Hematopoietic multipotent progenitor cell treated with erythropoietin and hydrocortisone succinate and interleukin-3 and kit ligand, for 15 days (in vitro differentiated cells): ENCODE results near the gene PROX2.

Experiments used
- DNase-seq: peaks from one replicate; pipeline ENCODE4 v3.0.0-alpha.2; 2015; ENCODE audit warnings: low spot score

The PROX2 gene

DNA sequence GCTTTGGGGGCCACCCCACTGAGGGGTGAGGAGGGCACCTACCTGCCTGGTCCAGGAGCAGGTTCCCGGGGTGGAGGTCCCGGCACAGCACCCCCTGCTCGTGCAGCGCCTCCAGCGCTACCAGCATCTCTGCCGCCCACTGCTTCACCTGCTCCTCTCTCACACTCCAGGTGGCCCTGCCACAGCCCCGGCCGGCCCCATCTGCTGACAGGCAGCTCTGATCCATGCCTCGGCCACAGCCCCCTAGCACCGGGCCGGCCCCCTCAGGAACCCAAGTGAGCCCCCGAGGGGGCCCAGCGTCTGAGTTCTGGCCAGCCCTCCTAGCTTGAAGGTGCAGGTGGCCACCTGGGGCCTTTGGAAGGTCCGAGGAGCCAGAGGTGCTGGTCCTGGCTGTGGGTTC, 33.6 kb upstream of the PROX2 start:
- DNase-seq: no peak

- no peak for DNase-seq
Observed at GRCh38 chr14:74908861-74909341, 33.0 kb upstream of the PROX2 start.

DNA sequence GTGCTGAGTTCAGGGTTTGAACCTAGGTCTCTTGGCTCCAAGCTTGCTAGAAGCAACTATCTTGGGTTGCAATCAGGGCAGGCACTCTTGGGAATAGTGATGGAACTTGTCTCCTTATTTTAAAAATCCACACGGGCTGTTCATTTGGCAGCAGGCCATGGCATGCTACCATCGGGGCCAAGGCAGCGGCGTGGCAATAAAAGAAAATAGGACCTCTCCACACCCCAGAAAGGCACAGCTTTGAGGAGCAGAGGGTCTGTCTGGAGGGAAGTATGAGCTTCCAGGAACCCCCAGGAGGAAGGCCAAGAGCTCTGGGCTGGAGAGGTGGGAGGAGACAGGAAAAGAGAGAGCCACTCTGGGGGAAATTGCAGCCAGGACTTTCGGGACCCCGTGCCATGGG, 31.8 kb upstream of the PROX2 start:
- no peak for DNase-seq

GRCh38 chr14:74906925-74907521, 31.1 kb upstream of the PROX2 start:
- no peak for DNase-seq

GRCh38 chr14:74905595-74906142, 29.7 kb upstream of the PROX2 start:
- DNase-seq: peak; percentile 79

- DNase-seq: no peak
Observed at GRCh38 chr14:74904635-74905503, 28.9 kb upstream of the PROX2 start.

- no peak for DNase-seq
Observed at GRCh38 chr14:74902941-74903705, 27.2 kb upstream of the PROX2 start.

DNA sequence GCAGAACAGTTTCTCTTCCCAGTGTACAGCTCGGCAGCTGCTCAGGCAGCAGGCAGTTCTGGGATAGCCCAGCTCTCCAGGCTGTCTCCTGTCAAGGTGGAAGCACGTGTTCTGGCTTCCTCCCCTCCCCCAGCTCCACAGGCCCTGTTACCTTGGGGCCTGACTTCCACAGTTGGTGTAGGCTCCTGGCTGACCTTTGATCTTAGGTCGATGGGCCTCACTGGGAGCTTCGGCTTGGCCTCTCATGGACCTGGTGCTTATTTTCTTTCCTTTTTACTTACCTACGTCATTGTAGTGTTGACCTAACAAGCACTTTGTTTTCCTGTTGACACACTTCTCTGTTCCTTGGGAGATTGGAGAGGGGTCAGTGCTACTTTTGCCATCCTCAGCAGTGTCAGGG, 22.7 kb upstream of the PROX2 start:
- DNase-seq: no peak

GRCh38 chr14:74898083-74898482, 22.1 kb upstream of the PROX2 start:
- no peak for DNase-seq

- no peak for DNase-seq
Observed at GRCh38 chr14:74897642-74898041, 21.7 kb upstream of the PROX2 start.

DNA sequence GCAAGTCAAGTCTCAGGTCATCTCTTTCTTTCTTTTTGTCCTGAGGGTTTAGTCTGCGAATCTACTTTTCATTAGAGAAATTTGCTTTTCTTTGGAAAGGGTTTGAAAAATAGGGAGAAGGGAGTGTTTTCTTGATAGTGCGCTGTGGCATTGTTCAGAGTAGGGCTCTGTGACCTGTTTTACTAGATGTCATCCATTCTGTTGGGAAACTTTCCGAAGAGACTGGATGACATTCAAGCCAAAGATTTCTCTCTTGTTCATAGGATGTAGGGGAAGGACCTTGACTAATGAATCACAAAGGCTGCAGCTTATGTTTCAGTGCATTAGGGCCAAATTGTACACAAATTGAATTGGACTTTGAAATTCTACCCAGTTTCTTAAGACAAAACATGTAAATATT, 20.5 kb upstream of the PROX2 start:
- no peak for DNase-seq

DNA sequence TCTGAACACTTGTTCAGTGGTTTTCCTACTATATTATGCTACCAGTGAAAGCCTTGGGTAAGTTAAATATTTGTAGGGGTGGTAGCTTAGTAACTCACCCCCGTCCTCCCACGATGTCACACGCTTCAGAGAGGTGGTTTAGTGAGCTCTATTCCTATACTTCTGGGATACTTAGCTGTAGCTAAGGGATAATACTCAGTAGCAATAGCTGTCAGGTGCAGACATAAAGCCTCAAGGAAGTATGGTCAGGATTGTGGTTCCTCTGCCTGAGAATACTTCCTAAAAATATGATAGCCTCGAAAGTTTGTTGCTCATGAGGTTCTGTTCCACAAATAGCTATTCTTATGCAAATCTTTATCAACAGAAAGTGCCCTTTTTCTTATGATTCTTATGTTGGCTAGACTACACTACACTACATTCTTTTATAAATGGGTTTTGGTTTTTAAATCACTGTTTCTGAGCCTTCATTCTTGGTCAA, 17.7 kb upstream of the PROX2 start:
- no peak for DNase-seq

DNA sequence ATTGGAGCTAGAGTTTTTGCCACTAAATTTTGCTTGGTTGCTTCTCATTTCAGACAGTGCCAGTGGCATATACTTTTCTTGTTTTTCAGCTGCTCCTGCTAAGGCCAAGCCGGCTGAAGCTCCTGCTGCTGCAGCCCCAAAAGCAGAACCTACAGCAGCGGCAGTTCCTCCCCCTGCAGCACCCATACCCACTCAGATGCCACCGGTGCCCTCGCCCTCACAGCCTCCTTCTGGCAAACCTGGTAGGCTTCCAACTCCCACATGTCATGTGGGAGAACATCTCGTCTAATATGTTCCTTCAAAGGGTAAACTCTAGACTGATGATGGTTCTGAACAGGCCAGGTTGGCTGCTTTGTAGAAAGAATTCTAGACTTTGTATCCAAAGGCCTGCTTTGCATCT, 16.8 kb upstream of the PROX2 start:
- no peak for DNase-seq

GRCh38 chr14:74891870-74892269, 15.9 kb upstream of the PROX2 start:
- no peak for DNase-seq

- DNase-seq: no peak
Observed at GRCh38 chr14:74890262-74890661, 14.3 kb upstream of the PROX2 start.

DNA sequence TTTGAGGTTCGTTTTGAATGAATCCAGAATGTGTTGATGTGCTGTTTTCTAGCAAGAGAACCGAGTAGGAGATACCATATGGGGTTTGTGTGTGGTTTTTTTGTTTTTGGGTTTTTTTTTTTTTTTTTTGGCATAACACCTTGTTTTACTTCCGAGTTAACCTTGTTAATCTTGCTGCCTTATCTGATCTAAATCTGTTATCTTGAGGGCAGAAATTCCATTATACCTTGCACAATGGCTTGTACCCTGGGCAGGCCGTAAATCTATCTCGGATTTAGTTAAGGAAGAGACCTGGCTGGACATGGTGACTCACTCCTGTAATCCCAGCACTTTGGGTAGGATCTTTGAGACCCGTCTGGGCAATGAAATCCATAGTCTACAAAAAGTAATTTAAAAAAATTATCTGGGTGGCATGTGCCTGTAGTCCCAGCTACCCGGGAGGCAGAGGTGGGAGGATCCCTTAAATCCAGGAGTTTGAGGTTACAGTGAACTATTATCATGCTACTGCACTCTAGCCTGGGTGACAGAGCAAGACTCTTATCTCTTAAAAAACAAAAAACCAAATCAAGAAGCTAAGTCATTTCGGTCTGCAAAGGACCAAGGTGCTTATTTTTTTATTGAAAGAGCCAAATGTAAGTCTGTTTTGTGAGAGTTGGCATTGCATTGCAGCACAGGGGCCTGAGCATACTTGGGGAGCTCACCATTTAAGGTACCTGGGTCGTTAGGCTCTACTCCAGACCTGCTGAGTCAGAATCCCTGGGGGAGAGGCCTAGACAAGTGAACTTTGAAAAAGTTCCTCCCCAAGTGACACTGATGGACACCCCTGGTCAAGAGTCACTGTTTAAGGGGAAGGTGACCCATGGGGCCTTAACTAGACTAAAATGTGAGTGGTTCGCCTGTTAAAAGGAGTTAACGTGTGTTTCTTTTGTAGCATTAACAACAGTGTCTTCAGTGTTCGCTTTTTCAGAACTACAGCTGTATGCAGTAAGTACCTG, 12.5 kb upstream of the PROX2 start:
- DNase-seq: peak; percentile 57

- no peak for DNase-seq
Observed at GRCh38 chr14:74886001-74886400, 10.1 kb upstream of the PROX2 start.

- peak; percentile 70 for DNase-seq
Observed at GRCh38 chr14:74882103-74882920, 6.4 kb upstream of the PROX2 start.

GRCh38 chr14:74881431-74882102, 5.6 kb upstream of the PROX2 start, which contains the start of gene DLST:
Gene DLST (plus strand): TSS chr14:74881916. CDS start chr14:74881954, 38 bp downstream.
- DNase-seq: peak; percentile 88
